CD14-positive monocyte (primary cell): ENCODE results near the gene NPL. TPM values are rescaled to one million over a fixed set of nuclear protein-coding genes. Genes with fewer than 3 reads are reported as not detected.

ENCODE experiments used
- DNase-seq, 3 donors: peaks; one replicate each; pipeline ENCODE4 v3.0.0-alpha.2; 2011 to 2022
- H2AFZ ChIP-seq: 2 replicates; pipeline ENCODE4 v1.6.0; 2012; ENCODE audit warnings: mild to moderate bottlenecking, low read depth, low read length, inconsistent platforms; ENCODE audit not compliant: insufficient read depth, poor library complexity, severe bottlenecking
- H3K27ac ChIP-seq, 2 donors: 1 replicate in 1 of 2; 2 replicates in 1 of 2; pipeline ENCODE4 v1.5.1; 2012 to 2013; ENCODE audit warnings: low read length in 2 of 2, control low read depth in 1 of 2, inconsistent platforms in 1 of 2, low read depth in 1 of 2, mild to moderate bottlenecking in 1 of 2
- H3K27me3 ChIP-seq, 2 donors: one replicate each; pipeline versions ENCODE4 v1.6.0 to v1.6.1; 2011 to 2013; ENCODE audit warnings: low read length in 2 of 2; ENCODE audit not compliant: control insufficient read depth in 2 of 2, insufficient read depth in 2 of 2
- H3K36me3 ChIP-seq, 2 donors: replicated peaks in 1 of 2; 1 replicate in 1 of 2; 2 replicates in 1 of 2; pipeline versions ENCODE4 v1.5.1 to v1.6.1; 2012 to 2013; ENCODE audit warnings: low read length in 2 of 2, control low read depth in 1 of 2, inconsistent platforms in 1 of 2, mild to moderate bottlenecking in 1 of 2; ENCODE audit not compliant: insufficient read depth in 2 of 2, control insufficient read depth in 1 of 2
- H3K4me1 ChIP-seq, 2 donors: 1 replicate in 1 of 2; 2 replicates in 1 of 2; pipeline versions ENCODE4 v1.5.1 to v1.6.1; 2012 to 2013; ENCODE audit warnings: low read length in 2 of 2, control low read depth in 1 of 2, inconsistent platforms in 1 of 2, mild to moderate bottlenecking in 1 of 2, moderate library complexity in 1 of 2; ENCODE audit not compliant: insufficient read depth in 2 of 2, control insufficient read depth in 1 of 2
- H3K4me2 ChIP-seq: replicated peaks from 2 replicates; pipeline ENCODE3; 2012; ENCODE audit warnings: low read length, moderate library complexity, mild to moderate bottlenecking; ENCODE audit not compliant: poor library complexity, severe bottlenecking; ENCODE audit errors: extremely low read depth
- H3K4me3 ChIP-seq, 3 experiments: fragments of 200-600 bp in 1 of 3; sonication (generic) in 1 of 3; replicated peaks in 1 of 3; 1 replicate in 2 of 3; 2 replicates in 1 of 3; pipeline ENCODE4 v1.5.1; 2011 to 2013; ENCODE audit warnings: low read length in 3 of 3, mild to moderate bottlenecking in 3 of 3, control low read depth in 2 of 3, low read depth in 2 of 3, inconsistent platforms in 1 of 3, moderate library complexity in 1 of 3
- H3K79me2 ChIP-seq: 2 replicates; pipeline ENCODE4 v1.6.0; 2012; ENCODE audit warnings: mild to moderate bottlenecking, control low read depth, inconsistent platforms, low read length, moderate library complexity; ENCODE audit not compliant: insufficient read depth
- H3K9ac ChIP-seq: 2 replicates; pipeline ENCODE4 v1.6.0; 2017; ENCODE audit warnings: low read length, mild to moderate bottlenecking; ENCODE audit not compliant: insufficient read depth, poor library complexity, severe bottlenecking
- H3K9me3 ChIP-seq, 2 donors: replicated peaks in 1 of 2; 1 replicate in 1 of 2; 2 replicates in 1 of 2; pipeline versions ENCODE4 v1.5.1 to v1.6.1; 2012 to 2013; ENCODE audit warnings: low read length in 2 of 2, control low read depth in 1 of 2; ENCODE audit not compliant: control insufficient read depth in 1 of 2, insufficient read depth in 1 of 2
- H4K20me1 ChIP-seq: 2 replicates; pipeline ENCODE4 v1.6.0; 2012; ENCODE audit warnings: mild to moderate bottlenecking, low read length, control low read depth, moderate library complexity; ENCODE audit not compliant: insufficient read depth
- H3K27ac Mint-ChIP-seq, 7 donors: one replicate each; pipeline ENCODE4 v1.8.0; 2020; ENCODE audit warnings: mild to moderate bottlenecking in 7 of 7, mixed read lengths in 7 of 7, moderate library complexity in 6 of 7, inconsistent platforms in 2 of 7
- H3K27me3 Mint-ChIP-seq, 3 donors: one replicate each; pipeline ENCODE4 v1.8.0; 2021 to 2022; ENCODE audit warnings: low read depth in 3 of 3, mild to moderate bottlenecking in 3 of 3, mixed read lengths in 3 of 3, moderate library complexity in 3 of 3, inconsistent platforms in 1 of 3
- H3K36me3 Mint-ChIP-seq, 2 donors: one replicate each; pipeline ENCODE4 v1.8.0; 2020; ENCODE audit warnings: mixed read lengths in 2 of 2, inconsistent platforms in 1 of 2, mild to moderate bottlenecking in 1 of 2
- H3K4me1 Mint-ChIP-seq: one replicate; pipeline ENCODE4 v1.8.0; 2020; ENCODE audit warnings: mild to moderate bottlenecking, mixed read lengths
- H3K4me3 Mint-ChIP-seq, 2 donors: one replicate each; pipeline ENCODE4 v1.8.0; 2020; ENCODE audit warnings: mild to moderate bottlenecking in 2 of 2, mixed read lengths in 2 of 2, moderate library complexity in 1 of 2
- H3K9me3 Mint-ChIP-seq, 7 donors: one replicate each; pipeline ENCODE4 v1.8.0; 2020 to 2022; ENCODE audit warnings: mixed read lengths in 7 of 7, mild to moderate bottlenecking in 6 of 7, moderate library complexity in 6 of 7, inconsistent platforms in 2 of 7
- WGBS: methylation state at CpG from one replicate; pipeline ENCODE4 v1.1.5; 2013; ENCODE audit warnings: missing lambda C conversion rate; ENCODE audit not compliant: insufficient coverage; 5-methylcytosine and 5-hydroxymethylcytosine counted together
- intact Hi-C, 2 donors: fragments of 100-400 bp; cut with micrococcal nuclease; formaldehyde crosslinking; loops; one replicate each; pipeline versions ENCODE4 v1.15.0 to v1.15.1; 2023
- polyA plus RNA-seq, 3 donors: library from polyadenylated mRNA; depleted of rRNA in 1 of 3; unstranded in 2 of 3; stranded (reverse) in 1 of 3; fragments of 300-500 nt in 2 of 3; fragments of >200 nt in 1 of 3; fragmentation: Illumina TruSeq in 2 of 3; gene quantifications; 1 replicate in 2 of 3; 2 replicates in 1 of 3; pipeline ENCODE4 v1.2.3, GENCODE V29; 2012 to 2021
- TF ChIP-seq, protein P1 (sequence below): fragments of 200-600 bp; IDR thresholded peaks from one replicate; pipeline ENCODE4 v1.8.0; 2022; ENCODE audit warnings: antibody characterized with exemption, mild to moderate bottlenecking

Gene NPL
- polyA plus RNA-seq, 3 donors = 56.6 to 127 (median 127) TPM

DNA sequence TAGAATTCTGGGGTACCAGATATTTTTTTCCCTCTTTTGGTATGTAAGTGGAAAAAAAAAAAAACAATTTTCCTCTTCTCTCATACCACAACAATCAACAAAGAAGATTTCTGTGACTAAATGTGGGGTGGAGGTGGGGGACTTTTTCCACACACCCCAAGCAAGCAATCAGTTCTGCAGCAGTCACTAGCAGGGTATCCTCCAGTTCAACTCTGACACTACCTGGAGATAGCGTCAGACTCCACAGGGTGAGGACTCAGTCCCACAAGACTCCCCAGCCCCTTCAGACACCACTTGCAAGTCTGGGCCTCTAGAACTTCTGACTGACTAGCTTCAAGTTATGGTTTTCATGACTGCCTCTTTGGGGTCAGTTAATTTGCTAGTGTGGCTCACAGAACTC lies 55.8 kb downstream of the NPL start:
- Mint-ChIP-seq H3K9me3 (no peaks in the 10 kb centered on the region), H3K27ac (peak overlapping the region in 1 of 7 donors; percentile 21), H3K4me3 (no peak overlapping the region), H3K27me3 (no peaks in the 10 kb centered on the region), H3K36me3 (peaks cover 71 to 88% of the 10 kb centered on the region in 2 donors), H3K4me1 (peaks cover 20% of the 10 kb centered on the region)
- peaks cover 73 to 83% of the 10 kb centered on the region in 2 donors for H3K36me3 ChIP-seq
- H4K20me1 ChIP-seq = peaks cover 100% of the 10 kb centered on the region
- DNase-seq = no peak
- intact Hi-C loops = no loop called here
- H2AFZ ChIP-seq = no peak overlapping the region
- H3K79me2 ChIP-seq = peaks cover 100% of the 10 kb centered on the region
- H3K4me3 ChIP-seq = no peak overlapping the region
- TF ChIP-seq, protein P1, sequence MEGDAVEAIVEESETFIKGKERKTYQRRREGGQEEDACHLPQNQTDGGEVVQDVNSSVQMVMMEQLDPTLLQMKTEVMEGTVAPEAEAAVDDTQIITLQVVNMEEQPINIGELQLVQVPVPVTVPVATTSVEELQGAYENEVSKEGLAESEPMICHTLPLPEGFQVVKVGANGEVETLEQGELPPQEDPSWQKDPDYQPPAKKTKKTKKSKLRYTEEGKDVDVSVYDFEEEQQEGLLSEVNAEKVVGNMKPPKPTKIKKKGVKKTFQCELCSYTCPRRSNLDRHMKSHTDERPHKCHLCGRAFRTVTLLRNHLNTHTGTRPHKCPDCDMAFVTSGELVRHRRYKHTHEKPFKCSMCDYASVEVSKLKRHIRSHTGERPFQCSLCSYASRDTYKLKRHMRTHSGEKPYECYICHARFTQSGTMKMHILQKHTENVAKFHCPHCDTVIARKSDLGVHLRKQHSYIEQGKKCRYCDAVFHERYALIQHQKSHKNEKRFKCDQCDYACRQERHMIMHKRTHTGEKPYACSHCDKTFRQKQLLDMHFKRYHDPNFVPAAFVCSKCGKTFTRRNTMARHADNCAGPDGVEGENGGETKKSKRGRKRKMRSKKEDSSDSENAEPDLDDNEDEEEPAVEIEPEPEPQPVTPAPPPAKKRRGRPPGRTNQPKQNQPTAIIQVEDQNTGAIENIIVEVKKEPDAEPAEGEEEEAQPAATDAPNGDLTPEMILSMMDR = no peak
- H3K27ac ChIP-seq = no peak overlapping the region
- no peak overlapping the region for H3K4me2 ChIP-seq
- H3K4me1 ChIP-seq = peaks cover 9 to 15% of the 10 kb centered on the region in 2 donors
- no peak overlapping the region for H3K9ac ChIP-seq
- WGBS = 100% methylated on average over 1 of the region's 1 CpG
- H3K9me3 ChIP-seq = no peaks in the 10 kb centered on the region
- H3K27me3 ChIP-seq = no peaks in the 10 kb centered on the region

DNA sequence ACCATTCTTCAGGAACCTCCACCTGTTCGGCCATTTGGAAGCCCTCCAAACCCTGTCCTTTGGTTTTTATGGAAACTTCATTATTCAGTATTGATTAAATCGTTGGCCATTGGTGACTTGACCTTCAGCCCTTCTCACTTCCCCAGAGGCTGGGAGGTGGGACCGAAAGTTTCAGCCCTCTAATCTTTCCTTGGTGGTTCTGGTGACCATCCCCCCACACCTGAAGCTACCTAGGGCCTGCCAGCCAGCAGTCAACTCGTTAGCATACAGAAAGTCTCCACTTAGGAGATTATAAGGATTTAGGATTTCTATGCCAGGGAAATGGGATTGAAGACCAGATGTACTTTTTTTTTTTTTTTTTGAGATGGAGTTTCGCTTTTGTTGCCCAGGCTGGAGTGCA lies 56.3 kb downstream of the NPL start:
- Mint-ChIP-seq H3K4me3 (no peak overlapping the region), H3K27me3 (no peaks in the 10 kb centered on the region), H3K27ac (peak overlapping the region in 3 of 7 donors; percentile 46 to 80 (median 52)), H3K9me3 (no peaks in the 10 kb centered on the region), H3K4me1 (peaks cover 14% of the 10 kb centered on the region), H3K36me3 (peaks cover 74 to 89% of the 10 kb centered on the region in 2 donors)
- peaks cover 98% of the 10 kb centered on the region for H3K79me2 ChIP-seq
- peaks cover 100% of the 10 kb centered on the region for H4K20me1 ChIP-seq
- intact Hi-C loops = no loop called here
- H3K9me3 ChIP-seq = no peaks in the 10 kb centered on the region
- H3K27ac ChIP-seq = no peak overlapping the region
- no peak for DNase-seq
- WGBS = 83% methylated on average over 1 of the region's 5 CpGs
- TF ChIP-seq, protein P1 = no peak
- no peak overlapping the region for H3K9ac ChIP-seq
- H3K4me2 ChIP-seq = no peak overlapping the region
- no peak overlapping the region for H3K4me3 ChIP-seq
- H3K27me3 ChIP-seq = no peaks in the 10 kb centered on the region
- H3K4me1 ChIP-seq = peaks cover 4 to 10% of the 10 kb centered on the region in 2 donors
- H3K36me3 ChIP-seq = peaks cover 79 to 88% of the 10 kb centered on the region in 2 donors
- H2AFZ ChIP-seq = no peak overlapping the region
